Glutamatergic neuron (in vitro differentiated cells): ENCODE data around the gene ACHE. TPM values are rescaled to one million over a fixed set of nuclear protein-coding genes. Genes with fewer than 3 reads are reported as not detected.

Experiments used
- DNase-seq: peaks from one replicate; pipeline ENCODE4 v3.0.0; 2022
- H3K27ac Mint-ChIP-seq: one replicate; pipeline ENCODE4 v1.8.0; 2020; ENCODE audit warnings: mild to moderate bottlenecking, mixed read lengths, inconsistent platforms; ENCODE audit not compliant: unreplicated experiment
- H3K27me3 Mint-ChIP-seq: one replicate; pipeline ENCODE4 v1.8.0; 2020; ENCODE audit warnings: mild to moderate bottlenecking, moderate library complexity, mixed read lengths, inconsistent platforms; ENCODE audit not compliant: unreplicated experiment
- H3K36me3 Mint-ChIP-seq: one replicate; pipeline ENCODE4 v1.8.0; 2020; ENCODE audit warnings: mild to moderate bottlenecking, mixed read lengths, inconsistent platforms; ENCODE audit not compliant: unreplicated experiment
- H3K4me1 Mint-ChIP-seq: one replicate; pipeline ENCODE4 v1.8.0; 2020; ENCODE audit warnings: mild to moderate bottlenecking, low read depth, mixed read lengths, inconsistent platforms; ENCODE audit not compliant: unreplicated experiment
- H3K4me3 Mint-ChIP-seq: one replicate; pipeline ENCODE4 v1.8.0; 2020; ENCODE audit warnings: mild to moderate bottlenecking, mixed read lengths, inconsistent platforms; ENCODE audit not compliant: unreplicated experiment
- H3K9me3 Mint-ChIP-seq: one replicate; pipeline ENCODE4 v1.8.0; 2020; ENCODE audit warnings: mild to moderate bottlenecking, moderate library complexity, mixed read lengths, inconsistent platforms; ENCODE audit not compliant: unreplicated experiment
- CTCF ChIP-seq: fragments of 200-600 bp; sonication (generic); IDR thresholded peaks from one replicate; pipeline ENCODE4 v1.5.0; 2021; ENCODE audit not compliant: partially characterized antibody, unreplicated experiment
- total RNA-seq: library from RNA; stranded (reverse); fragmentation: NEBNext Ultra II Directional; extraction: Animal tissue kit (Norgen Biotek cat#: 25700); gene quantifications from one replicate; pipeline ENCODE4 v1.2.1, GENCODE V29; 2021; ENCODE audit not compliant: unreplicated experiment

Gene ACHE
- total RNA-seq, 1 donor from 2014 or later, result 30.0 TPM

DNA sequence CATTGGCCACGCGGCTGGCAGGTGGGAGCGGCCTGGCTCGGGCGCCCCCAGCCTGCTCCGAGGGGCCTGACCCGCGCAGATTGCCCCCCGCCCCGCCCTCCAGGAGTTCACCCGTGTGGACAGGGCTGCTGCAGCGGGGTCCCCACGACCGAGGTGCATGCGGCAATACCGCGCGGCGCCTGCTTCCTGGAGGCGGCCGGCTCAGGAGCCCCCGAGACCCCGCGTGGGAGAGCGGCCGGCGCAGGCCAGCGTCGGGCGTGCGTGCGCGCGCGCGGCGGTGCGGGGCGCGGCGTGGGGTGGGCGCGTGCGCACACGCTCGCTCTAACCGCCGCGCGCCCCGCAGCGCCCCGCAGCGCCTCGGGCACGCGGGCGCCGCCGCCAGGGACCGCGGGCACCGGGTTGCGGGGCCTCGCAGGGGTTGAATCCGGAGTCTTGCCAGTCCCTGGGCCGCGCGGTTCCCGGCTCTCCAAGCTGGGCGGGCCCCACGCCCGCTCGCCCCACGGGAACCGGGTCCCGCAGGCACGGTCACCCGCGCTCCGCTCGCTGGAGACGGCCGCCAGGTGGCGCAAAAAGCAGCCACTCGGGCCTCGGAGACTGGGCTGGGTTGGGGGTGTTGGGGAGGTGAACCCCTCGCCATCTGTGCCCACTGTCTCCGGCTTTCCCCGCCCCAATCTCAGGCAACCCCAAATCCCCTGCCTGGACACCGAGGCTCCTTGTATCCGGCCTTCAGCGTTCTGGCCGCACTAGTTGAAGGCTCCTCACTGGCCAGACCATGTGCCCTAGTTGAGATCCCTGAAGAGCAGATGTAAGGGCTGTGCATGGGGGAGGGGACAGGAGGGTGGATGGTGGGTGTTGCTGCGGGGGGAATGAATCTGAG is 1.3 kb upstream of the ACHE start:
- Mint-ChIP-seq H3K27ac (no peak overlapping the region), H3K36me3 (peaks cover 5% of the 10 kb centered on the region), H3K4me1 (peaks cover 6% of the 10 kb centered on the region), H3K9me3 (peaks cover 9% of the 10 kb centered on the region), H3K4me3 (peak overlapping the region; percentile 81), H3K27me3 (peaks cover 12% of the 10 kb centered on the region)
- peak; percentile 87 for TF ChIP-seq CTCF
- DNase-seq, result peak; percentile 79

DNA sequence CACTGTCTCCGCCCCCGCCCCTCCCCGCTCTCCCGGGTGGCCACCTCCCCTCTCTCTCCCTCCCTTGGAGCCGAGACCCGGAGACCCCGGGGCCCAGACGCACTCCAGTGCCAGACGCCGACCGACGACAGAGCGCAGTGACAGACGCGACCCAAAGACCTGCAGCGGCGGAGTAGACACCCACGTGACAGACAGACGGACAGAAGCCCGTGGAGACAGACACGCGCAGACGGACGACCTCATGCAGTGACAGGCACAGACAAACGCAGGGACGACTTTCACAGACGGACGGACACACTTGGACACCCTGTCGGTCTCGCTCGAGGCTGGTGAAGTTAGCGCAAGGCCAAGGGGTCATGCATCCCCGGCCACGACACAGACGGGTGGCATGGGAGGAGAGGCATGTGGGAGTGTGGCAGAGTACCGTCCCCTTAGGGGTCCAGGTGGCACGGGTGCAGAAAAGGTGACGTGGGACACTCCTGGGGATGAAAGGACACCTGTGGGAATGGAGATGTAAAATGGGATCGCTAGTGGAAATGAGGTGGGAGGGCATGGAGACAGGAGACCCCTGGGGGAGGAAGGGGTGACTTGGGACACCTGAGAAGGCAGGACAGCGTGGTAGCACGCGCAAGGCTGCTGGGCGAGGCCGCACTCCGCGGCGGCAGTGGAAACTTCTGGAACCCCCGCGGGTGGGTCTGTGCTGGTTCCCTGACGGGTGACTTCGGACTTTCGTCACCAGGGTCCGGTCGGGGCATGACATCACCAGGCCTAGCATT is 456 bp upstream of the ACHE start:
- no peak for TF ChIP-seq CTCF
- DNase-seq, result peak; percentile 73
- Mint-ChIP-seq H3K4me1 (peaks cover 11% of the 10 kb centered on the region), H3K27me3 (peaks cover 14% of the 10 kb centered on the region), H3K27ac (peak overlapping the region; percentile 90), H3K36me3 (peaks cover 5% of the 10 kb centered on the region), H3K4me3 (peak overlapping the region; percentile 96), H3K9me3 (peaks cover 14% of the 10 kb centered on the region)

- TF ChIP-seq CTCF, result peak; percentile 86
- Mint-ChIP-seq H3K4me3 (peak overlapping the region; percentile 55), H3K9me3 (peaks cover 14% of the 10 kb centered on the region), H3K27ac (no peak overlapping the region), H3K27me3 (peaks cover 14% of the 10 kb centered on the region), H3K36me3 (peaks cover 3% of the 10 kb centered on the region), H3K4me1 (peaks cover 11% of the 10 kb centered on the region)
- peak; percentile 92 for DNase-seq
These were observed 608 bp downstream of the ACHE start for GRCh38 chr7:100894860-100895700.

- no peaks in the 10 kb centered on the region for H3K36me3 Mint-ChIP-seq
- peaks cover 14% of the 10 kb centered on the region for H3K9me3 Mint-ChIP-seq
- H3K4me3 Mint-ChIP-seq, result peak overlapping the region; percentile 74
- H3K27ac Mint-ChIP-seq, result no peak overlapping the region
- peaks cover 11% of the 10 kb centered on the region for H3K4me1 Mint-ChIP-seq
- no peak for TF ChIP-seq CTCF
- peaks cover 14% of the 10 kb centered on the region for H3K27me3 Mint-ChIP-seq
- DNase-seq, result peak; percentile 33
These were observed 1.6 kb downstream of the ACHE start for GRCh38 chr7:100893910-100894721.
